Right lobe of liver (tissue), 6 donors: Measurements from ENCODE around the gene ZNF565. TPM values are rescaled to one million over a fixed set of nuclear protein-coding genes. Genes with fewer than 3 reads are reported as not detected.

Source experiments
- ATAC-seq, 4 donors: fragments of 200-7000 bp; cut with Tn5 transposase; one replicate each; pipeline ENCODE4 v1.9.1; 2020; ENCODE audit warnings: mild to moderate bottlenecking in 4 of 4, moderate library complexity in 4 of 4
- DNase-seq, 3 donors: peaks; one replicate each; pipeline ENCODE4 v3.0.0-alpha.2; 2020
- H3K27ac ChIP-seq, 3 donors: fragments of 200-600 bp; one replicate each; pipeline ENCODE4 v1.8.0; 2022
- H3K27me3 ChIP-seq, 2 donors: fragments of 200-600 bp; one replicate each; pipeline ENCODE4 v1.8.0; 2022
- H3K36me3 ChIP-seq, 4 donors: fragments of 200-600 bp; sonication (generic) in 1 of 4; one replicate each; pipeline versions ENCODE4 v1.5.1 to v1.8.0; 2017 to 2022; ENCODE audit warnings: control low read depth in 1 of 4
- H3K4me1 ChIP-seq, 4 donors: fragments of 200-600 bp; sonication (generic) in 1 of 4; one replicate each; pipeline versions ENCODE4 v1.5.1 to v1.8.0; 2017 to 2022; ENCODE audit warnings: control low read depth in 1 of 4
- H3K4me3 ChIP-seq, 3 donors: fragments of 200-600 bp; one replicate each; pipeline ENCODE4 v1.8.0; 2022
- H3K9me3 ChIP-seq, 4 donors: fragments of 200-600 bp; sonication (generic) in 1 of 4; one replicate each; pipeline versions ENCODE4 v1.5.1 to v1.8.0; 2017 to 2022; ENCODE audit warnings: control low read depth in 1 of 4
- CTCF ChIP-seq, 4 donors: fragments of 200-600 bp in 3 of 4; fragments of 450-650 bp in 1 of 4; IDR thresholded peaks; one replicate each; pipeline versions ENCODE4 v1.5.1 to v1.8.0; 2016 to 2022; ENCODE audit warnings: antibody characterized with exemption in 4 of 4, mild to moderate bottlenecking in 2 of 4
- POLR2A ChIP-seq: fragments of 450-650 bp; IDR thresholded peaks from one replicate; pipeline ENCODE4 v1.6.1; 2017; ENCODE audit warnings: antibody characterized with exemption, mild to moderate bottlenecking
- WGBS: methylation state at CpG from one replicate; pipeline ENCODE4 v1.1.6; 2018; ENCODE audit warnings: low coverage, low lambda C conversion rate; ENCODE audit not compliant: insufficient coverage; ENCODE audit errors: missing lambda C conversion rate; 5-methylcytosine and 5-hydroxymethylcytosine counted together
- intact Hi-C, 2 donors: fragments of 100-400 bp; cut with DNase I; formaldehyde crosslinking; loops; one replicate each; pipeline versions ENCODE4 v1.11.2 to v1.14.1; 2022
- total RNA-seq, 6 experiments: library from RNA; depleted of rRNA in 2 of 6; stranded (reverse); fragments of >200 nt in 2 of 6; fragmentation: NEBNext Ultra II Directional in 3 of 6; extraction: Animal tissue kit (Norgen Biotek cat#: 25700) in 3 of 6; gene quantifications; one replicate each; pipeline versions ENCODE4 v1.1.0 to v1.2.4, GENCODE V29; 2016 to 2023
- donor health status: DM: no; HTN: yes; CAD: no.
- donor health status: DM: no; HTN: no; CAD: no.
- donor health status: DM: no; HTN: no; CAD: no.
- donor health status: DM: no; HTN: yes; CAD: no.
- donor health status: DM: no; HTN: yes; CAD: no.

ZNF565 gene
- total RNA-seq, 6 experiments from 2014 or later, result 0.37 to 3.6 (median 2.2) TPM

DNA sequence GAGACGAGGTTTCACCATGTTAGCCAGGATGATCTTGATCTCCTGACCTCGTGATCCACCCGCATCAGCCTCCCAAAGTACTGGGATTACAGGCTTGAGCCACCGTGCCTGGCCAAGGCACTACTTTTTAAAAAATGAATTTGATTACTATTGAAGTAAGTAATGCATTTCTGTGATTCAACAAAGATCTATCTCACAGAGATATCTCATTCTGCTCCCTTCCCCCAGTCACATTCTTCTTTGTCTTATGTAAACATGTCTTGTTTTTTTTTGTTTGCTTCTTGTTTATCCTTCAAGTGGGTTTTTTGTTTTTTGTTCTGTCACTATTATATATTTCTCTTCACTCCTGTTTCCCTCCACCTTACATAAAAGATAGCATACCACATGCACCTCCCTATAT lies 7.0 kb upstream of the ZNF565 start:
- intact Hi-C loops, result no loop called here
- ATAC-seq (no peak), DNase-seq (no peak)
- no peak overlapping the region for H3K4me3 ChIP-seq
- TF ChIP-seq POLR2A, result no peak
- TF ChIP-seq CTCF (IDR thresholded peaks at IDR 0.05), result no peak
- H3K36me3 ChIP-seq, result peaks cover 0 to 46% (median 13%) of the 10 kb centered on the region in 4 donors
- no peak overlapping the region for H3K27ac ChIP-seq
- WGBS, result 90% methylated on average over 4 of the region's 4 CpGs
- H3K9me3 ChIP-seq, result no peaks in the 10 kb centered on the region
- no peaks in the 10 kb centered on the region for H3K4me1 ChIP-seq
- no peaks in the 10 kb centered on the region for H3K27me3 ChIP-seq

GRCh38 chr19:36215276-36216123 lies 1.0 kb upstream of the ZNF565 start:
- TF ChIP-seq CTCF (IDR thresholded peaks at IDR 0.05) (no peak), POLR2A (peak; percentile 40)
- ATAC-seq (no peak), DNase-seq (no peak)
- H3K27me3 ChIP-seq, result no peaks in the 10 kb centered on the region
- peak overlapping the region; percentile 69 to 83 (median 81) for H3K4me3 ChIP-seq
- peaks cover 0 to 9% (median 0%) of the 10 kb centered on the region in 4 donors for H3K36me3 ChIP-seq
- WGBS, result 2% methylated on average over 27 of the region's 27 CpGs
- H3K4me1 ChIP-seq, result peaks cover 0 to 5% (median 2%) of the 10 kb centered on the region in 4 donors
- peak overlapping the region; percentile 90 to 94 (median 94) for H3K27ac ChIP-seq
- H3K9me3 ChIP-seq, result no peaks in the 10 kb centered on the region
- intact Hi-C loops, result no loop called here

GRCh38 chr19:36212895-36213294 lies 1.6 kb downstream of the ZNF565 start:
- Histone ChIP-seq H3K36me3 (no peaks in the 10 kb centered on the region), H3K9me3 (no peaks in the 10 kb centered on the region), H3K4me1 (peaks cover 0 to 5% (median 2%) of the 10 kb centered on the region in 4 donors), H3K27me3 (no peaks in the 10 kb centered on the region), H3K4me3 (no peak overlapping the region), H3K27ac (no peak overlapping the region)
- 73% methylated on average over 2 of the region's 2 CpGs for WGBS
- TF ChIP-seq POLR2A, result no peak
- no peak for TF ChIP-seq CTCF (IDR thresholded peaks at IDR 0.05)
- intact Hi-C loops, result no loop called here
- no peak for DNase-seq
- no peak for ATAC-seq

DNA sequence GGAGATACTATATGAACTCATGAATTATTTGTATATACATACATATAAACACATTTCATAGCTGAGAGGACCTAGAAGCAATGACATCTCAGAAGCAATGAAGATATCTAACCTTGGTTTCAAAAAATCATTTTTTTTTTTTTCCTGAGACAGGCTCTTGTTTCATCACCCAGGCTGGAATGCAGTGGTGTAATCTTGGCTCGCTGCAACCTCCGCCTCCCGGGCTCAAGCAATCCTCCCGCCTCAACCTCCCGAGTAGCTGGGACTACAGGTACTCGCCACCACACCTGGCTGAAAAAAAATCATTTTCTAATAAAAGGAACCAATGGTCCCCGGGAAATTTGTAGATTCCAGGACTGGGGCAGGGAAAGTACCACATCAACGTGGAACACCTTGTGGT lies 4.0 kb downstream of the ZNF565 start:
- Histone ChIP-seq H3K4me1 (peaks cover 0 to 5% (median 2%) of the 10 kb centered on the region in 4 donors), H3K27ac (no peak overlapping the region), H3K4me3 (no peak overlapping the region), H3K36me3 (no peaks in the 10 kb centered on the region), H3K27me3 (no peaks in the 10 kb centered on the region), H3K9me3 (no peaks in the 10 kb centered on the region)
- no peak for DNase-seq
- WGBS, result 84% methylated on average over 8 of the region's 8 CpGs
- TF ChIP-seq POLR2A (no peak), CTCF (IDR thresholded peaks at IDR 0.05) (no peak)
- intact Hi-C loops, result no loop called here
- no peak for ATAC-seq
